Ovary (tissue), 3 donors: ENCODE results near the gene ERI3.

Experiments used
- CTCF ChIP-seq, 3 donors: fragments of 450-650 bp in 2 of 3; fragments of 200-600 bp in 1 of 3; IDR thresholded peaks; one replicate each; pipeline versions ENCODE4 v1.5.1 to v1.8.0; 2016 to 2022; ENCODE audit warnings: antibody characterized with exemption in 3 of 3, mild to moderate bottlenecking in 1 of 3
- POLR2A ChIP-seq: fragments of 450-650 bp; IDR thresholded peaks from one replicate; pipeline ENCODE4 v1.6.1; 2017; ENCODE audit warnings: antibody characterized with exemption, mild to moderate bottlenecking, moderate library complexity
- donor health status: DM: no; HTN: no; CAD: no.

- TF ChIP-seq POLR2A (no peak), CTCF (IDR thresholded peaks at IDR 0.05) (no peak)
Observed at GRCh38 chr1:44296806-44297205, 58.3 kb downstream of the ERI3 start.
